D721Med (cell line): ENCODE measurements around the gene B3GALT5.

Experiments
- DNase-seq: peaks from one replicate; pipeline ENCODE4 v3.0.0; 2011; ENCODE audit warnings: low spot score; ENCODE audit not compliant: insufficient read length
- FAIRE-seq: peaks from 2 replicates; lab custom pipeline; 2011; peaks lifted over from hg19 to GRCh38; lab: Jason Lieb, UNC
- TF ChIP-seq, protein P1 (sequence below): IDR thresholded peaks from 2 replicates; pipeline ENCODE4 v1.5.1; 2012; ENCODE audit warnings: mild to moderate bottlenecking, control low read depth; ENCODE audit not compliant: insufficient read depth; ENCODE audit errors: missing control alignments

Gene B3GALT5

DNA sequence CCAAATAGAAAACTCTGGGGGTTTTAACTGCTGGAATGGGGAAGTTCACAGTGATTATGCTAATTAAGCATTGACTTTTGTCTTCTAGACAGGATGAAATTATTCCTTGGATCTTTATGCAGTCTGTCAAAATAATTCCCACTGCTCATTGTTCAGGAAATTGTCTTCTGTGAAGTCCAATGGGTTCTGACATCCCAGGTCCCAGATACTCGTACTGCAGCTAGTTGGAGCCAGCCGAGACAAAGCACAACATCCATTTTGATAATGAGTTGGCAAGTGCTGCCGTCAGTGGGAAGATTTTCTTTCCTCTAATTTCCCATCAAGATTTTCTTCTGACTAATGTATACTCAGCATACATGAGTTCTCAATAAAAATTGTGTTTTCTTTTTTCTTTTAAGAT is 17.3 kb upstream of the B3GALT5 start:
- TF ChIP-seq, protein P1, sequence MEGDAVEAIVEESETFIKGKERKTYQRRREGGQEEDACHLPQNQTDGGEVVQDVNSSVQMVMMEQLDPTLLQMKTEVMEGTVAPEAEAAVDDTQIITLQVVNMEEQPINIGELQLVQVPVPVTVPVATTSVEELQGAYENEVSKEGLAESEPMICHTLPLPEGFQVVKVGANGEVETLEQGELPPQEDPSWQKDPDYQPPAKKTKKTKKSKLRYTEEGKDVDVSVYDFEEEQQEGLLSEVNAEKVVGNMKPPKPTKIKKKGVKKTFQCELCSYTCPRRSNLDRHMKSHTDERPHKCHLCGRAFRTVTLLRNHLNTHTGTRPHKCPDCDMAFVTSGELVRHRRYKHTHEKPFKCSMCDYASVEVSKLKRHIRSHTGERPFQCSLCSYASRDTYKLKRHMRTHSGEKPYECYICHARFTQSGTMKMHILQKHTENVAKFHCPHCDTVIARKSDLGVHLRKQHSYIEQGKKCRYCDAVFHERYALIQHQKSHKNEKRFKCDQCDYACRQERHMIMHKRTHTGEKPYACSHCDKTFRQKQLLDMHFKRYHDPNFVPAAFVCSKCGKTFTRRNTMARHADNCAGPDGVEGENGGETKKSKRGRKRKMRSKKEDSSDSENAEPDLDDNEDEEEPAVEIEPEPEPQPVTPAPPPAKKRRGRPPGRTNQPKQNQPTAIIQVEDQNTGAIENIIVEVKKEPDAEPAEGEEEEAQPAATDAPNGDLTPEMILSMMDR, result no peak
- DNase-seq (no peak), FAIRE-seq (no peak)

DNA sequence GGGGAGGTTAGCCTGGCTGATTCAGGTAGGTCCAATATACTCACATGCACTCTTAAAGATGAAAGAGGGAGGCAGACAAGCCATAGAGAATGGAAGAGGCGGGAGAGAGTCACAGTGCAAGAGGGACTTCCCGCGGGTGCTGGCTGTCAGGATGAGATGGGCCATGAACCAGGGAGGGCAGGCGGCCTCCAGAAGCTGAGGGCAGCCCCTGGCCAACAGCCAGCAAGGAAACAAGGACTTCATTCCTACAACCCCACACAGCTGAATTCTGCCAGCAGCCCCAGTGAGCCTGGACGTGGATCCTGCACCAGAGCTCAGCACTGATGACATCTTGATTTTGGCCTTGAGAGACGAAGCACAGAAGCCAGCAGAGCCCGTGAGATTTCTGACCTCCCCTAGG is 15.1 kb upstream of the B3GALT5 start:
- DNase-seq (no peak), FAIRE-seq (no peak)
- TF ChIP-seq, protein P1, result no peak

DNA sequence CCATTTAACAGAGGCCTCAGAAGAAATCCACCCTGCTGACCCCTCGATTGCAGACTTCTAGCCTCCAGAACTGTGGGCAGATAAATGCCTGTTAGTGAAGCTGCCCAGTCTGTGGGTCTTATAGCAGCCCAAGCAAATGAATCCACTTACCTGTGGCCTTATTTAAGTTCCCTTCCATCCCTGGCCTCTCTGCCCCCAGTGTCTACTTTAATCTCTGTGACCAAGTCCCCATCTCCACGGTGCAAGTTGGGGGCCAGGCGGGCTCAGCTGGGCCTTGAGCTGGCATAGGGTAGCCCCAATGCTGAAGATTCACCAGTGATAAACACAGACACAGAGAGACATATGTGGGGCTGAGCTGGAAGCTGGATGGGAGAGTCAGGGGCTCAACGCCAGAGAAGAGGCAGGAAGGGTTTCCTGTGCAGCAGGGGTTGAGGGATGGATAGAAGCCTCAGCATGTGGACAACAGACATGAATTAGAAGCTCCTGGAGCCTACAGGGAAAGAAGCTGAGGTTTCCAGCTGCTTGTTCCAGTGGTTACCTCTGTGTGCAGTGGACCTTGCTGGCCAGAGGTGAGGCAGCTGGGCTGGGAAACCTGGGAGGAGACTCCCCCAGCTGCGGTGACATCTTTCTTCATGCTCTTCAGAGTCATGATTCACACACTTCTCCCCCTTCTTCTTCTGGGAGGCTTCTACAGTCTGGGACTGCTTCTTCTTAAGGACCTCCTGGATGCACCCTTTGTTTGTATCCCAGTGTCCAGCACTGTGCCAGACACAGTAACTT is 13.4 kb upstream of the B3GALT5 start:
- FAIRE-seq, result no peak
- TF ChIP-seq, protein P1, result no peak

DNA sequence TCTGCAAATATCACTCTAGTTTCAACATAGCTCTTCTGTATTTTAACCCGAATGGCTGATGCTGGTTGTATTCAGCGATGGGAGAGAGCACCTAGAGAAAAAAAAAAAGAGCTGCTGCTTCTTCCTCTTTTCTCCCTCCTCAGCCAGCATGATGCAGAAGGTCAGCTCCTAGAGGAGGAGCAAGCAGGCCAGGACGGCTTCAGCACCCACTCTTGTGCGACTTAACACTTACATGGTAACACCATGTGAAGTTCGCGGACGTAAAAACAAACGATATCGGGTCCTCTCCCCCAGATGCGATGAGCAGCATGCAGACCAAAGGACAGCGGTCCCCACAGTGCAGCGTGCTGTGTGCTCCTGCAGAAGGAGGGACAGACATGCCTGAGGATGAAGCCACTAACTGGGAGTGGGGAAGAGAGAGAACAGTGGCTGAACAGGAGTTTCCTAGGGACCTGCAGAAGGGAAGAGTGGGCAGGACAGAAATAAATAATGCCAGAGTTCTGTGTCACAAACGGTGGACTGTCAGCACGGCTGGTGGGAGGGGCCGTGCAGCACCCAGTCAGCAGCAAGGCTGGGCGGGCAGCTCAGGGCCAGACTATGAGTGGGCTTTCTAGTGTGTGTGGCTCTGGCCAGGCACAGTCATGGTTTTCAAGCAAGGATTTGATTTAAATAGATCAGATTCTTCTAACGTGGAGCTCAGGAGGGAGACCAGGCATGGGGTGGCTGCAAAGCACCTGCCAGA is 11.4 kb upstream of the B3GALT5 start:
- TF ChIP-seq, protein P1, result no peak
- DNase-seq, result no peak
- FAIRE-seq, result no peak

More for the DNA sequence above, 13.4 kb upstream of the B3GALT5 start:
- no peak for DNase-seq

DNA sequence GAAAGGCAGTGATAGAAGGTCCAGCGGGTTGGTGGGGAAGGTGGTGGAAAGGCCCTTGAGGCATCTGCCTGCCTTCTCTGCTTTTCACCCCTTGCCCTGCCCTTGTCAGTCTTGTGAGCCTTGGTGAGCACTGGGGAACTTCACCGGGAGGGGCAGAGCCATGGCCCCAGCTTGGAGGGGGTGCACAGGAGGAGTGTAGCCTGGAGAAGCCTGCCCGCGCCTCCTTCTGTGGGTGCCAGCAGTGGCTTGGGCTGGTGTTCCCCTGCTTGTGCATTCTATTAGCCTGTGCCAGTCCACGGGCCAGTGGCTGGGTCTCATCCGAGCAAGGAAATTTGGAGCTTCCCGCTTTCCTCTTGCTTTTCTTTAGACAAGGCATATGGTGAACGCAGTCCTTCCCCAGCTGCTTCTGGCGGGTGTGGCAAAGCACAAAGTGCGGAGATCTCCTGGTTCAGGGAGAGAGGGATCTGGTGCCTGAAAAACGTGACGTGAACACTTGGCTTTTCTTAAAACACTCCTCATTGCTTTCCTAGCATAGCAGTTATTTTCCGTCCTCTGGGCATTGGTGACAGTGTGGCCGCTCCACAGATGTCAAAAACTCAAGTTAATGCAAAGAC is 10.6 kb upstream of the B3GALT5 start:
- DNase-seq (no peak), FAIRE-seq (no peak)
- TF ChIP-seq, protein P1, result no peak

DNA sequence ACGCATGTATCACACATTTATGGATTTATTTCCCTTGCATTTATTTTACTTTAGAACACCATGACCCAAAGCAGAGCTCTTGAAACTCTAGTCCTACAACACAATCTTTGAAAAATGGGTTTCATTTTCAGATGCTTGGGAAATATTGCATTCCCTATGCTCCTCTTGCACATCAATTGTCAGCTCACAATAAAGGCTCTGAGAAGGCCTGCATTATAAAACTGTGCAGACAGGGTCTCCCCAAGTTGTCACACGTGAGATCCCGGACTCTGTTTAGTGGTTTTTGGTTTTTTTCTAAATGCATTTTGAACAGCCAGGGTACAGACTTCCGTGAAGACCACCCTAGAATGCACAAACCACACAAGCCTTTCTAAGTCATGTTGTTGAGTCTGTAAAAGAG is 9.9 kb upstream of the B3GALT5 start:
- TF ChIP-seq, protein P1, result no peak
- no peak for DNase-seq
- no peak for FAIRE-seq
